ENCODE measurements around the gene SAMD4A. TPM values are rescaled to one million over a fixed set of nuclear protein-coding genes. Genes with fewer than 3 reads are reported as not detected.
A peak's percentile ranks its signal among the peaks of the same experiment; 100 is the strongest.

Gene SAMD4A
- total and polyA plus RNA-seq, 2 of the 4 experiments (the other 2 are of a cell fraction), result 22.9 to 38.2 TPM

DNA sequence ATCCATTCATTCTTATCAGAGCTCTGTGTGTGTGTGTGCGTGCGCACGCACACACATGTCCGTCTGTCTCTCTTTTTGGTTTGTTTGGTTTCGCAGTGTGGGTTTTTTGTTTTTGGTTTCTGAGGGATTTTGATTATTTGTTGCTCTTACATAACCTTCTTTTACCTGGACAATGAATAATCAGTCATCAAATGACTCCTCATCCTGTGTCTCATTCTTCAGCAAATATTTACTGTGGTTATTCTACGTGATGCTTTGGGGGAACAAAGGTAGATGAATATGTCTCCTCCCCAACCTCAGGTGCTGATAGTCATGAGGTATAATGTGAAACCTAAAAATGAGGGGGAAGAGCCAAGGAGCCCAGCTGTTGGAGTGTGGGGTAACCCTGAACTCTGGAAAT is 92.4 kb downstream of the SAMD4A start:
- Histone ChIP-seq H4K20me1 (ENCODE audit: insufficient read depth, low read length) (peaks cover 67% of the 10 kb centered on the region), H2BK15ac (ENCODE audit: low read depth, low read length) (no peak overlapping the region), H3K4ac (ENCODE audit: low read depth, low read length) (no peak overlapping the region), H3K56ac (ENCODE audit: extremely low read depth, insufficient read depth, low read length) (no peak overlapping the region), H3K18ac (ENCODE audit: low read depth, low read length) (no peak overlapping the region), H3K4me2 (ENCODE audit: low read depth, low read length) (no peak overlapping the region), H3K27ac (ENCODE audit: insufficient read depth, low read length) (no peak overlapping the region), H2AK5ac (ENCODE audit: low read depth, low read length) (peak overlapping the region; percentile 28; the same call in 1 of the 2 replicates), H3K36me3 (ENCODE audit: control insufficient read depth, insufficient read depth, low read length) (0 out of 2 replicates have a peak, but pooled peaks cover 2% of the 10 kb centered on the region), H3K14ac (replicated peaks; ENCODE audit: low read depth, low read length) (no peak overlapping the region), H3K79me1 (ENCODE audit: low read depth in 1 of 2, low read length in 2 of 2) (peaks cover 59 to 88% of the 10 kb centered on the region in 2 experiments), H4K8ac (ENCODE audit: low read depth in 2 of 2, low read length in 2 of 2) (no peak overlapping the region), H3K9me1 (ENCODE audit: insufficient read depth, low read length) (peaks cover 47% of the 10 kb centered on the region), H2AK9ac (replicated peaks; ENCODE audit: low read depth, low read length, poor library complexity) (peak overlapping the region; percentile 50), H3K4me1 (ENCODE audit: control insufficient read depth, insufficient read depth, low read length) (peaks cover 6% of the 10 kb centered on the region), H2AFZ (replicated peaks; ENCODE audit: low read length, poor library complexity) (no peak overlapping the region), H3K9ac (ENCODE audit: low read depth, low read length) (no peak overlapping the region), H4K5ac (ENCODE audit: low read depth, low read length) (no peak overlapping the region), H3K23ac (ENCODE audit: low read depth, low read length) (no peak overlapping the region), H3K27me3 (ENCODE audit: control insufficient read depth, insufficient read depth, low read length) (no peaks in the 10 kb centered on the region), H2BK20ac (ENCODE audit: low read depth, low read length) (no peak overlapping the region), H3K4me3 (ENCODE audit: insufficient read depth, low read depth, low read length) (no peak overlapping the region), H4K91ac (ENCODE audit: insufficient read depth, low read depth, low read length) (no peak overlapping the region), H3K9me3 (ENCODE audit: control insufficient read depth, insufficient read depth, low read length) (no peaks in the 10 kb centered on the region), H2BK5ac (ENCODE audit: low read depth, low read length, poor library complexity, severe bottlenecking) (no peak overlapping the region), H2BK120ac (ENCODE audit: low read depth, low read length) (no peak overlapping the region)
- DNase-seq (no peak), ATAC-seq (ENCODE audit: low read depth) (no peak)
- in situ Hi-C loops (cut with MboI; ENCODE audit: low sequenced_read_pairs), result no loop called here
- ChIA-PET POLR2A (ENCODE audit: unreplicated experiment) (no interaction called here), CTCF (no interaction called here)
- WGBS, 2 experiments (ENCODE audit: extremely low coverage in 2 of 2, insufficient read length in 1 of 2), result no CpG with 5 or more reads among the region's 6 CpGs
- no TSS peak for BruUV-seq (replicated peaks)
- dilution Hi-C loops (cut with HindIII; ENCODE audit: low sequenced_read_pairs, unreplicated experiment), result no loop called here
- no peak for TF ChIP-seq RCOR1 (IDR thresholded peaks at IDR 0.05; ENCODE audit: insufficient replicate concordance, low read length)
- TF ChIP-seq MXI1 (IDR thresholded peaks at IDR 0.05; ENCODE audit: borderline replicate concordance, low read depth, low read length), result no peak
- TF ChIP-seq POLR2A (IDR thresholded peaks at IDR 0.05; ENCODE audit: low read depth, low read length), result no peak
- TF ChIP-seq, protein P1, sequence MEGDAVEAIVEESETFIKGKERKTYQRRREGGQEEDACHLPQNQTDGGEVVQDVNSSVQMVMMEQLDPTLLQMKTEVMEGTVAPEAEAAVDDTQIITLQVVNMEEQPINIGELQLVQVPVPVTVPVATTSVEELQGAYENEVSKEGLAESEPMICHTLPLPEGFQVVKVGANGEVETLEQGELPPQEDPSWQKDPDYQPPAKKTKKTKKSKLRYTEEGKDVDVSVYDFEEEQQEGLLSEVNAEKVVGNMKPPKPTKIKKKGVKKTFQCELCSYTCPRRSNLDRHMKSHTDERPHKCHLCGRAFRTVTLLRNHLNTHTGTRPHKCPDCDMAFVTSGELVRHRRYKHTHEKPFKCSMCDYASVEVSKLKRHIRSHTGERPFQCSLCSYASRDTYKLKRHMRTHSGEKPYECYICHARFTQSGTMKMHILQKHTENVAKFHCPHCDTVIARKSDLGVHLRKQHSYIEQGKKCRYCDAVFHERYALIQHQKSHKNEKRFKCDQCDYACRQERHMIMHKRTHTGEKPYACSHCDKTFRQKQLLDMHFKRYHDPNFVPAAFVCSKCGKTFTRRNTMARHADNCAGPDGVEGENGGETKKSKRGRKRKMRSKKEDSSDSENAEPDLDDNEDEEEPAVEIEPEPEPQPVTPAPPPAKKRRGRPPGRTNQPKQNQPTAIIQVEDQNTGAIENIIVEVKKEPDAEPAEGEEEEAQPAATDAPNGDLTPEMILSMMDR (conservative IDR thresholded peaks at IDR 0.05; ENCODE audit: low read depth, low read length), result no peak
- no peak for TF ChIP-seq CHD1 (IDR thresholded peaks at IDR 0.05; ENCODE audit: low read depth, low read length)
- TF ChIP-seq MAFK (IDR thresholded peaks at IDR 0.05; ENCODE audit: low read depth, low read length), result no peak
- TF ChIP-seq, protein P2, sequence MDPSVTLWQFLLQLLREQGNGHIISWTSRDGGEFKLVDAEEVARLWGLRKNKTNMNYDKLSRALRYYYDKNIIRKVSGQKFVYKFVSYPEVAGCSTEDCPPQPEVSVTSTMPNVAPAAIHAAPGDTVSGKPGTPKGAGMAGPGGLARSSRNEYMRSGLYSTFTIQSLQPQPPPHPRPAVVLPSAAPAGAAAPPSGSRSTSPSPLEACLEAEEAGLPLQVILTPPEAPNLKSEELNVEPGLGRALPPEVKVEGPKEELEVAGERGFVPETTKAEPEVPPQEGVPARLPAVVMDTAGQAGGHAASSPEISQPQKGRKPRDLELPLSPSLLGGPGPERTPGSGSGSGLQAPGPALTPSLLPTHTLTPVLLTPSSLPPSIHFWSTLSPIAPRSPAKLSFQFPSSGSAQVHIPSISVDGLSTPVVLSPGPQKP (IDR thresholded peaks at IDR 0.05; ENCODE audit: borderline replicate concordance, low read depth, low read length), result no peak
- no peak for TF ChIP-seq BHLHE40 (IDR thresholded peaks at IDR 0.05; ENCODE audit: low read depth, low read length)
- TF ChIP-seq RFX5 (IDR thresholded peaks at IDR 0.05; ENCODE audit: low read depth, low read length), result no peak
- no peak for TF ChIP-seq SMC3 (IDR thresholded peaks at IDR 0.05; ENCODE audit: low read depth, low read length)
- no peak for TF ChIP-seq MAZ (IDR thresholded peaks at IDR 0.05; ENCODE audit: borderline replicate concordance, low read depth, low read length)
- TF ChIP-seq, protein P3, sequence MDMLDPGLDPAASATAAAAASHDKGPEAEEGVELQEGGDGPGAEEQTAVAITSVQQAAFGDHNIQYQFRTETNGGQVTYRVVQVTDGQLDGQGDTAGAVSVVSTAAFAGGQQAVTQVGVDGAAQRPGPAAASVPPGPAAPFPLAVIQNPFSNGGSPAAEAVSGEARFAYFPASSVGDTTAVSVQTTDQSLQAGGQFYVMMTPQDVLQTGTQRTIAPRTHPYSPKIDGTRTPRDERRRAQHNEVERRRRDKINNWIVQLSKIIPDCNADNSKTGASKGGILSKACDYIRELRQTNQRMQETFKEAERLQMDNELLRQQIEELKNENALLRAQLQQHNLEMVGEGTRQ (IDR thresholded peaks at IDR 0.05; ENCODE audit: low read depth, low read length), result no peak
- no peak for TF ChIP-seq FOS (IDR thresholded peaks at IDR 0.05; ENCODE audit: low read depth, low read length)
- TF ChIP-seq RAD21 (IDR thresholded peaks at IDR 0.05; ENCODE audit: low read length), result no peak
- no peak for TF ChIP-seq CEBPB (IDR thresholded peaks at IDR 0.05; ENCODE audit: low read depth, low read length)
- no peak for TF ChIP-seq NFE2L2 (IDR thresholded peaks at IDR 0.05; ENCODE audit: low read depth, low read length)
- intact Hi-C loops (cut with micrococcal nuclease), result no loop called here
